Measurements from ENCODE around the gene PHF20. TPM values are rescaled to one million over a fixed set of nuclear protein-coding genes. Genes with fewer than 3 reads are reported as not detected.
"Not testable (repeated sequence)": the region's sequence is repeated elsewhere in the genome, so short reads cannot be mapped to it uniquely, and the experiment has no call there.

PHF20 gene
- total and polyA plus RNA-seq, 8 donors, result 9.4 to 20.3 (median 12.0) TPM

GRCh38 chr20:35888657-35889056 lies 116.8 kb downstream of the PHF20 start:
- 100% methylated on average over 1 of the region's 1 CpG for WGBS, 2 donors
- FAIRE-seq (no peak), DNase-seq (no peak), ATAC-seq (no peak)
- no peak for TF ChIP-seq CTCF (IDR thresholded peaks at IDR 0.05)
- no peaks in the 10 kb centered on the region for H3K27me3 ChIP-seq
- intact Hi-C loops (cut with DNase I), result no loop called here
- H3K27ac ChIP-seq, result no peak overlapping the region
- no peak overlapping the region for H3K4me3 ChIP-seq
- H3K36me3 ChIP-seq, result no peaks in the 10 kb centered on the region
- H3K4me1 ChIP-seq, result no peaks in the 10 kb centered on the region
- H3K9me3 ChIP-seq, result no peaks in the 10 kb centered on the region

DNA sequence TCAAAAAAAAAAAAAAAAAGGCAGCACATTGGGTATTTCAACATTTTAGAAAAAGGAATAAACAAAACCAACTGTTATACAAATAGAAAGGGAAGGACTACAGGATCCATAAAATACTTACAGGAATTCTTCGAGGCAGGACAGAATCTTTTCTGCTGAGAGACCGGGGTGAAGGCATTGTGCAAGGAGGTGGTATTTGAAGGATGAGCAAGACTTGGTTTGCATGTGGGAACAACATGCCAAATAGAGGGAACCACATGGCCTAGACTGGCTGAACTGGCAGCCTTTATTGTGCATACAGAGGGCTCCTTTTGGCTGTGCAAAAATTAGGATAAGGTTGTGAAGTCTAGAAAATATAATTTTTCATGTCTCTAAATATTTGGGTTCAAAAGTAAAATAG lies 119.6 kb downstream of the PHF20 start:
- DNase-seq, result no peak
- no peaks in the 10 kb centered on the region for H3K9me3 ChIP-seq
- H3K4me1 ChIP-seq, result no peaks in the 10 kb centered on the region
- ATAC-seq, result peak in 1 of 4 donors; percentile 16
- H3K27me3 ChIP-seq, result no peaks in the 10 kb centered on the region
- WGBS, 2 donors, result 91 to 92% methylated on average over 2 of the region's 2 CpGs
- TF ChIP-seq CTCF (IDR thresholded peaks at IDR 0.05), result no peak
- H3K4me3 ChIP-seq, result no peak overlapping the region
- intact Hi-C loops (cut with DNase I), result no loop called here
- FAIRE-seq, result no peak
- no peaks in the 10 kb centered on the region for H3K36me3 ChIP-seq
- no peak overlapping the region for H3K27ac ChIP-seq

DNA sequence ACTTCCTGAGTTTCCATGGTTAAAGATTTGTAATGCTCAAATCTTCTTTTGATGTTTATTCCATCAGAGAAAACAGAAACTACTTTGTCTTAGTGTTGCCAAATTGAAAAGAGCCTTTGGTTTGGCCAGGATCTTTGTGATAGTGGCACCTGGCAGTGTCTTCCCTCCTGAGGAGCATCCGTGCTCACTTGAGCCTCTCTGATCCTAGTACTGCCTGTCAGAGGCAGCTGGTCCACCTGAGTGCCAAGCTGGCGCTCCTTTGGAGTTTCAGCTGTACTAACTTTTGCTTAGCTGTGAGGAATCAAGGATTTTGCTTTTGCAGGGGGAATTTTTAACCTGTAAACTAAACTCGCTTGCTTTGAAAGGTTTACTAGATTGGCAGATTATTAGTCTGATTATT lies 121.1 kb downstream of the PHF20 start:
- ATAC-seq, result no peak
- Histone ChIP-seq H3K27ac (no peak overlapping the region), H3K4me1 (no peaks in the 10 kb centered on the region), H3K27me3 (no peaks in the 10 kb centered on the region), H3K9me3 (no peaks in the 10 kb centered on the region), H3K36me3 (no peaks in the 10 kb centered on the region), H3K4me3 (no peak overlapping the region)
- FAIRE-seq, result no peak
- no peak for DNase-seq
- intact Hi-C loops (cut with DNase I), result no loop called here
- no peak for TF ChIP-seq CTCF (IDR thresholded peaks at IDR 0.05)
- WGBS, 2 donors, result 83 to 90% methylated on average over 3 of the region's 3 CpGs

- ATAC-seq (no peak), DNase-seq (no peak), FAIRE-seq (no peak)
- Histone ChIP-seq H3K4me1 (no peaks in the 10 kb centered on the region), H3K27ac (no peak overlapping the region), H3K9me3 (no peaks in the 10 kb centered on the region), H3K27me3 (no peaks in the 10 kb centered on the region), H3K36me3 (no peaks in the 10 kb centered on the region), H3K4me3 (no peak overlapping the region)
- WGBS, 2 donors, result 89% methylated on average over 3 of the region's 3 CpGs
- intact Hi-C loops (cut with DNase I), result no loop called here
- TF ChIP-seq CTCF (IDR thresholded peaks at IDR 0.05), result no peak
These were observed 122.1 kb downstream of the PHF20 start for GRCh38 chr20:35893942-35894341.

DNA sequence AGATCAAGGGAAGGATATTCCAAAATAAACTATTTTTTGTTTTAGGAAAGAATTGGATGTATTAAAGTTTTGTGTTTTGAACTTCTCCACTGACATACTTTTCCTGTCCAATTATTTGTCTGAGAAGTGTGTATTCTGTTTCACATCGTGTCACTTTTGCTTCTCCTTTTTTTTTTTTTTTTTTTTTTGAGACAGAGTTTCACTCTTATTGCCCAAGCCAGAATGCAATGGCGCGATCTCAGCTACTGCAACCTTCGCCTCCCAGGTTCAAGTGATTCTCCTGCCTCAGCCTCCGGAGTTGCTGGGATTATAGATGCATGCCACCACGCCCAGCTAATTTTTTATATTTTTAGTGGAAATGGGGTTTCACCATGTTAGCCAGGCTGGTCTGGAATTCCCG lies 123.7 kb downstream of the PHF20 start:
- H3K9me3 ChIP-seq; DNase-seq; H3K27ac ChIP-seq; H3K4me1 ChIP-seq; FAIRE-seq; intact Hi-C loops (cut with DNase I); H3K4me3 ChIP-seq; ATAC-seq; H3K27me3 ChIP-seq: not testable (repeated sequence)
- 90 to 91% methylated on average over 7 of the region's 7 CpGs for WGBS, 2 donors
- H3K36me3 ChIP-seq, result peaks cover 0 to 12% (median 0%) of the 10 kb centered on the region in 3 donors

- H3K36me3 ChIP-seq, result peaks cover 0 to 12% (median 0%) of the 10 kb centered on the region in 3 donors
- intact Hi-C loops (cut with DNase I), result no loop called here
- H3K27me3 ChIP-seq, result no peaks in the 10 kb centered on the region
- TF ChIP-seq CTCF (IDR thresholded peaks at IDR 0.05), result no peak
- 88 to 93% methylated on average over 3 of the region's 3 CpGs for WGBS, 2 donors
- H3K4me3 ChIP-seq, result no peak overlapping the region
- ATAC-seq (no peak), DNase-seq (no peak), FAIRE-seq (no peak)
- no peaks in the 10 kb centered on the region for H3K4me1 ChIP-seq
- no peak overlapping the region for H3K27ac ChIP-seq
- H3K9me3 ChIP-seq, result no peaks in the 10 kb centered on the region
These were observed 127.2 kb downstream of the PHF20 start for GRCh38 chr20:35899064-35899463.

DNA sequence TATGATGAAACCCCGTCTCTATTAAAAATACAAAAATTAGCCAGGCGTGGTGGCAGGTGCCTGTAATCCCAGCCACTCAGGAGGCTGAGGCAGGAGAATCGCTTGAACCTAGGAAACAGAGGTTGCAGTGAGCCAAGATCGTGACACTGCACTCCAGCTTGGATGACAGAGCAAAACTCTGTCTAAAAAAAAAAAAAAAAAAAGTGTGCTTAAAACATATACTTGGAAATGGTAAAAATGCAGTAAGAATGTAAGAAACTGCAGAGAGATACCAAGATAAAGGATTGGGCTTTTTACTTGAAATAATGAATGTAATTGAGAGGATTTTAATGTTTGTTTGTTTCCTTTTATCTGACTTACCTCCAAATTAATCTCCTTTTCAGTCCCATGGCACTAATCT lies 129.4 kb downstream of the PHF20 start:
- H3K27ac ChIP-seq; H3K4me1 ChIP-seq; H3K4me3 ChIP-seq; ATAC-seq; FAIRE-seq; DNase-seq; H3K9me3 ChIP-seq; H3K27me3 ChIP-seq; intact Hi-C loops (cut with DNase I): not testable (repeated sequence)
- 90 to 99% methylated on average over 4 of the region's 4 CpGs for WGBS, 2 donors
- peaks cover 0 to 12% (median 0%) of the 10 kb centered on the region in 3 donors for H3K36me3 ChIP-seq

Data from pancreas (tissue), 10 donors.